K562 (cell line): Measurements from ENCODE around the gene ATP6V0E2.

Experiments
- CTCF ChIP-seq, 3 experiments: IDR thresholded peaks in 2 of 3; conservative IDR thresholded peaks in 1 of 3; 2 replicates each; pipeline ENCODE4 v1.5.1; 2011 to 2012; ENCODE audit warnings: low read length in 3 of 3, mild to moderate bottlenecking in 3 of 3, control low read depth in 2 of 3, improper control_type of control experiment in 1 of 3, inconsistent platforms in 1 of 3, low read depth in 1 of 3, mixed read lengths in 1 of 3, moderate library complexity in 1 of 3; ENCODE audit not compliant: insufficient read depth in 2 of 3
- ELF4 ChIP-seq: fragments of 450-650 bp; formaldehyde crosslinking; IDR thresholded peaks from 2 replicates; pipeline ENCODE4 v1.4.0; 2022; ENCODE audit warnings: missing genetic modification characterization
- EZH2 ChIP-seq: IDR thresholded peaks from 2 replicates; pipeline ENCODE4 v1.6.1; 2012; ENCODE audit warnings: low read depth, mild to moderate bottlenecking, inconsistent platforms, low read length, borderline replicate concordance
- GTF3C2 ChIP-seq: IDR thresholded peaks from 3 replicates; pipeline ENCODE4 v1.6.1; 2011; ENCODE audit warnings: borderline replicate concordance, mild to moderate bottlenecking, moderate library complexity; ENCODE audit not compliant: insufficient read length; ENCODE audit errors: extremely low read depth
- HDGF ChIP-seq: fragments of 450-650 bp; IDR thresholded peaks from 2 replicates; pipeline ENCODE4 v1.6.1; 2016
- SMARCA4 ChIP-seq: fragments of 450-650 bp; IDR thresholded peaks from 2 replicates; pipeline ENCODE4 v1.6.1; 2016
- ZNF3 ChIP-seq: fragments of 250-450 bp; sonication (Bioruptor Pico); IDR thresholded peaks from 2 replicates; pipeline ENCODE4 v1.5.0; 2021; ENCODE audit warnings: mild to moderate bottlenecking, moderate library complexity
- ZNF384 ChIP-seq: IDR thresholded peaks from 2 replicates; pipeline ENCODE4 v1.6.1; 2012; ENCODE audit warnings: low read depth, low read length, improper control_type of control experiment

GRCh38 chr7:149838224-149838991, 35.4 kb upstream of the ATP6V0E2 start, which contains the start of gene ZNF862:
- TF ChIP-seq SMARCA4 = no peak
- TF ChIP-seq GTF3C2 = no peak
- TF ChIP-seq ZNF3 (CRISPR knock-in tag) = no peak
- no peak for TF ChIP-seq HDGF
- TF ChIP-seq CTCF (IDR thresholded peaks at IDR 0.05 in 2 of 3, conservative IDR thresholded peaks at IDR 0.05 in 1 of 3; ENCODE audit: insufficient read depth in 2 of 3, low read depth in 1 of 3, low read length in 3 of 3) = 0 out of 6 replicates have a peak, but pooled peaks of 2 of the 3 experiments have one; percentile 3 to 14
- TF ChIP-seq EZH2 = no peak
- TF ChIP-seq ELF4 (CRISPR knock-in tag) = no peak
- TF ChIP-seq ZNF384 = no peak
